ENCODE measurements around the gene ASB6. TPM values are rescaled to one million over a fixed set of nuclear protein-coding genes. Genes with fewer than 3 reads are reported as not detected.

Gene ASB6
- polyA plus RNA-seq, 2 of the 4 experiments (the other 2 are of a cell fraction): 9.2 to 17.3 TPM

- no peak for FAIRE-seq
- CTCF ChIA-PET: interaction anchor here (1.0 to 1.5 kb wide), 5 partner anchors 15 to 448 kb away, joined by 3 to 5 read pairs (median 4); no protein-coding TSS in a partner anchor
- TF ChIP-seq ESRRA (IDR thresholded peaks at IDR 0.05; ENCODE audit: borderline replicate concordance, low read length) (no peak), CBX8 (IDR thresholded peaks at IDR 0.05) (no peak), HOXB5 (CRISPR knock-in tag; IDR thresholded peaks at IDR 0.05) (no peak)
Measured at GRCh38 chr9:129590466-129590865, 51.5 kb downstream of the ASB6 start.

GRCh38 chr9:129587487-129588262, 54.3 kb downstream of the ASB6 start:
- Histone ChIP-seq H3K9me3 (no peaks in the 10 kb centered on the region), H3K4me2 (no peak overlapping the region), H3K27ac (peak overlapping the region in 1 of 2 experiments; percentile 63; a peak in 2 of 6 replicates), H3K4me3 (no peak overlapping the region), H3K4me1 (peaks cover 6% of the 10 kb centered on the region)
- CTCF ChIA-PET: interaction anchor here (0.8 to 2.7 kb wide), 6 partner anchors 9 to 414 kb away, joined by 3 to 7 read pairs (median 4); no protein-coding TSS in a partner anchor
- WGBS (ENCODE audit: missing lambda C conversion rate): 94% methylated on average over 23 of the region's 23 CpGs
- no peak for FAIRE-seq
- TF ChIP-seq HOXA7 (CRISPR knock-in tag; IDR thresholded peaks at IDR 0.05) (no peak), RAD21 (conservative IDR thresholded peaks at IDR 0.05 in 1 of 2, IDR thresholded peaks at IDR 0.05 in 1 of 2) (no peak), NFE2L2 (conservative IDR thresholded peaks at IDR 0.05; ENCODE audit: low read length) (no peak), CHD2 (IDR thresholded peaks at IDR 0.05; ENCODE audit: low read length, partially characterized antibody) (no peak), HOXB13 (CRISPR knock-in tag; IDR thresholded peaks at IDR 0.05; ENCODE audit: low read depth) (no peak), MYC (IDR thresholded peaks at IDR 0.05; ENCODE audit: borderline replicate concordance, low read length) (no peak), ZC3H11A (IDR thresholded peaks at IDR 0.05) (no peak), ESRRA (IDR thresholded peaks at IDR 0.05; ENCODE audit: borderline replicate concordance, low read length) (no peak), SREBF2 (IDR thresholded peaks at IDR 0.05) (no peak), FOSB (CRISPR knock-in tag; IDR thresholded peaks at IDR 0.05) (no peak), JUN (IDR thresholded peaks at IDR 0.05) (no peak), KDM1A (IDR thresholded peaks at IDR 0.05; ENCODE audit: low read depth) (no peak), BCL3 (IDR thresholded peaks at IDR 0.05) (no peak), MAFK (IDR thresholded peaks at IDR 0.05; ENCODE audit: partially characterized antibody) (no peak), GATA3 (IDR thresholded peaks at IDR 0.05; ENCODE audit: borderline replicate concordance) (no peak)
- ATAC-seq: no peak
- POLR2A ChIA-PET: interaction anchor here (2.1 kb wide), 1 partner anchor 10 kb away, joined by 10 read pairs; no protein-coding TSS in a partner anchor
- DNase-seq (ENCODE audit: low read depth in 1 of 2, low spot score in 1 of 2): no peak

More at GRCh38 chr9:129590466-129590865, 51.5 kb downstream of the ASB6 start:
- ATAC-seq: no peak
- no peak overlapping the region for H3K4me3 ChIP-seq
- no peak overlapping the region for H3K4me2 ChIP-seq
- POLR2A ChIA-PET: no interaction called here
- H3K9me3 ChIP-seq: no peaks in the 10 kb centered on the region
- peaks cover 13% of the 10 kb centered on the region for H3K4me1 ChIP-seq
- H3K27ac ChIP-seq: peak overlapping the region in 1 of 2 experiments; percentile 44; a peak in 1 of 6 replicates
- 84% methylated on average over 6 of the region's 6 CpGs for WGBS (ENCODE audit: missing lambda C conversion rate)
- DNase-seq (ENCODE audit: low read depth in 1 of 2, low spot score in 1 of 2): no peak

GRCh38 chr9:129586685-129587084, 55.3 kb downstream of the ASB6 start:
- TF ChIP-seq RAD21 (conservative IDR thresholded peaks at IDR 0.05 in 1 of 2, IDR thresholded peaks at IDR 0.05 in 1 of 2): no peak
- no peak for TF ChIP-seq RNF2 (IDR thresholded peaks at IDR 0.05; ENCODE audit: borderline replicate concordance, low read depth)
- TF ChIP-seq SREBF2 (IDR thresholded peaks at IDR 0.05): no peak
- TF ChIP-seq RCOR1 (IDR thresholded peaks at IDR 0.05; ENCODE audit: low read depth, low read length): no peak
- no peak for TF ChIP-seq BHLHE40 (IDR thresholded peaks at IDR 0.05; ENCODE audit: low read depth, low read length)
- TF ChIP-seq EP300 (IDR thresholded peaks at IDR 0.05): no peak
- no peak for TF ChIP-seq HMGXB4 (CRISPR knock-in tag; IDR thresholded peaks at IDR 0.05; ENCODE audit: borderline replicate concordance)
- no peak for TF ChIP-seq ATOH8 (CRISPR knock-in tag; IDR thresholded peaks at IDR 0.05; ENCODE audit: low read depth)
- TF ChIP-seq ELK1 (IDR thresholded peaks at IDR 0.05; ENCODE audit: low read depth, low read length): no peak
- peaks cover under 1% of the 10 kb centered on the region; the same call in 2 of the 3 replicates for H3K4me1 ChIP-seq
- ChIA-PET CTCF (interaction anchor here (0.8 to 2.7 kb wide), 5 partner anchors 10 to 413 kb away, joined by 3 to 7 read pairs (median 4); no protein-coding TSS in a partner anchor), POLR2A (interaction anchor here (2.1 kb wide), 1 partner anchor 11 kb away, joined by 10 read pairs; no protein-coding TSS in a partner anchor)
- DNase-seq (ENCODE audit: low read depth in 1 of 2, low spot score in 1 of 2): no peak
- no peaks in the 10 kb centered on the region for H3K9me3 ChIP-seq
- ATAC-seq: no peak
- no peak overlapping the region for H3K4me2 ChIP-seq
- no peak for FAIRE-seq
- 86% methylated on average over 6 of the region's 8 CpGs for WGBS (ENCODE audit: missing lambda C conversion rate)
- H3K27ac ChIP-seq: peak overlapping the region in 1 of 2 experiments; percentile 63; a peak in 3 of 6 replicates
- H3K4me3 ChIP-seq: no peak overlapping the region
